HepG2 (cell line): ENCODE measurements around the gene TBC1D22A. TPM values are rescaled to one million over a fixed set of nuclear protein-coding genes. Genes with fewer than 3 reads are reported as not detected.

Experiments
- AGO2 ChIP-seq: fragments of 200-400 bp; formaldehyde crosslinking; optimal IDR thresholded peaks from 2 replicates; pipeline ENCODE3; 2017; ENCODE audit warnings: mild to moderate bottlenecking, low read depth, low read length, moderate library complexity
- BCL3 ChIP-seq: sonication (generic); formaldehyde crosslinking; IDR thresholded peaks from 2 replicates; pipeline ENCODE4 v1.5.1; 2020; ENCODE audit warnings: mild to moderate bottlenecking, missing genetic modification reagents, moderate library complexity
- BCLAF1 ChIP-seq: fragments of 450-650 bp; IDR thresholded peaks from 2 replicates; pipeline ENCODE4 v1.6.1; 2017; ENCODE audit warnings: mild to moderate bottlenecking
- DDIT3 ChIP-seq: sonication (generic); formaldehyde crosslinking; IDR thresholded peaks from 2 replicates; pipeline ENCODE4 v1.4.0; 2020; ENCODE audit warnings: mild to moderate bottlenecking, missing genetic modification reagents
- FLYWCH1 ChIP-seq: sonication (generic); formaldehyde crosslinking; IDR thresholded peaks from 2 replicates; pipeline ENCODE4 v1.8.1; 2023; ENCODE audit warnings: mild to moderate bottlenecking, missing genetic modification reagents
- FUBP1 ChIP-seq: sonication (generic); formaldehyde crosslinking; IDR thresholded peaks from 2 replicates; pipeline ENCODE4 v1.5.1; 2020; ENCODE audit warnings: missing genetic modification reagents, mild to moderate bottlenecking, borderline replicate concordance
- KAT8 ChIP-seq: IDR thresholded peaks from 2 replicates; pipeline ENCODE4 v1.6.1; 2016; ENCODE audit warnings: missing genetic modification reagents, missing compliant biosample characterization
- MED8 ChIP-seq: sonication (generic); formaldehyde crosslinking; IDR thresholded peaks from 2 replicates; pipeline ENCODE4 v1.8.1; 2023; ENCODE audit warnings: mild to moderate bottlenecking, missing genetic modification reagents; ENCODE audit not compliant: insufficient replicate concordance
- MZF1 ChIP-seq: sonication (generic); formaldehyde crosslinking; IDR thresholded peaks from 2 replicates; pipeline ENCODE4 v1.8.1; 2023; ENCODE audit warnings: mild to moderate bottlenecking, missing genetic modification reagents, borderline replicate concordance
- NCOR1 ChIP-seq: fragments of 200-600 bp; sonication (generic); IDR thresholded peaks from 2 replicates; pipeline ENCODE4 v1.7.0; 2017; ENCODE audit warnings: antibody characterized with exemption, low read length, borderline replicate concordance
- PPARG ChIP-seq: conservative IDR thresholded peaks from 2 replicates; pipeline ENCODE4 v1.6.1; 2016; ENCODE audit warnings: missing biosample characterization, missing genetic modification reagents
- SAP130 ChIP-seq: IDR thresholded peaks from 2 replicates; pipeline ENCODE4 v1.6.1; 2016; ENCODE audit warnings: low read depth
- SNAI1 ChIP-seq: sonication (generic); formaldehyde crosslinking; IDR thresholded peaks from 2 replicates; pipeline ENCODE4 v1.5.0; 2020; ENCODE audit warnings: mild to moderate bottlenecking, missing genetic modification reagents, borderline replicate concordance
- SP5 ChIP-seq: IDR thresholded peaks from 2 replicates; pipeline ENCODE4 v1.6.1; 2016; ENCODE audit warnings: low read depth, borderline replicate concordance
- TFE3 ChIP-seq: IDR thresholded peaks from 2 replicates; pipeline ENCODE4 v1.6.1; 2016
- ZNF136 ChIP-seq: sonication (generic); formaldehyde crosslinking; IDR thresholded peaks from 2 replicates; pipeline ENCODE4 v1.8.1; 2022; ENCODE audit warnings: low read depth, mild to moderate bottlenecking, moderate library complexity, missing genetic modification reagents
- ZNF235 ChIP-seq: sonication (generic); formaldehyde crosslinking; IDR thresholded peaks from 2 replicates; pipeline ENCODE4 v1.8.1; 2023; ENCODE audit warnings: mild to moderate bottlenecking, missing genetic modification reagents, borderline replicate concordance
- ZNF280B ChIP-seq: sonication (generic); formaldehyde crosslinking; IDR thresholded peaks from 2 replicates; pipeline ENCODE4 v1.5.0; 2020; ENCODE audit warnings: missing genetic modification reagents, mild to moderate bottlenecking, borderline replicate concordance
- ZNF331 ChIP-seq: sonication (generic); formaldehyde crosslinking; IDR thresholded peaks from 2 replicates; pipeline ENCODE4 v1.4.0; 2020; ENCODE audit warnings: missing genetic modification reagents
- ZNF589 ChIP-seq: sonication (generic); formaldehyde crosslinking; conservative IDR thresholded peaks from 2 replicates; pipeline ENCODE4 v1.8.0; 2022; ENCODE audit warnings: mild to moderate bottlenecking, moderate library complexity, missing genetic modification reagents
- ZNF776 ChIP-seq: sonication (generic); formaldehyde crosslinking; IDR thresholded peaks from 2 replicates; pipeline ENCODE4 v1.4.0; 2020; ENCODE audit warnings: mild to moderate bottlenecking, missing genetic modification reagents
- polyA plus RNA-seq, 8 experiments: library from polyadenylated mRNA; depleted of rRNA in 3 of 8; stranded (reverse) in 7 of 8; unstranded in 1 of 8; fragments of >200 nt; fragmentation: Illumina TruSeq in 4 of 8; extraction: Trizol in 4 of 8; gene quantifications; 2 replicates each; pipeline versions ENCODE4 v1.2.1 to v1.2.3, GENCODE V29; 2011 to 2016; ENCODE audit warnings: low read depth in 4 of 8, missing spikeins in 1 of 8, mixed read lengths in 1 of 8; ENCODE audit not compliant: insufficient read depth in 1 of 8
- total RNA-seq, 5 experiments: library from RNA; depleted of rRNA; stranded (reverse); fragments of >200 nt; fragmentation: Illumina TruSeq; extraction: Trizol; gene quantifications; 2 replicates each; pipeline ENCODE4 v1.2.3, GENCODE V29; 2016; ENCODE audit warnings: low read depth in 1 of 5

TBC1D22A gene
- total and polyA plus RNA-seq, 2 of the 13 experiments (the other 11 are each of a cell fraction or from before 2014, with no cell fraction given), result 17.3 to 18.0 TPM

GRCh38 chr22:46936378-46936903 is 174.0 kb downstream of the TBC1D22A start (continued):
- TF ChIP-seq ZNF136 (CRISPR knock-in tag), result no peak
- TF ChIP-seq ZNF589 (CRISPR knock-in tag), result no peak
- TF ChIP-seq MED8, result no peak
- TF ChIP-seq ZNF280B (CRISPR knock-in tag), result no peak
- TF ChIP-seq AGO2, result peak; percentile 69
- TF ChIP-seq BCL3 (CRISPR knock-in tag), result no peak
- TF ChIP-seq SAP130, result no peak
- no peak for TF ChIP-seq NCOR1
- TF ChIP-seq TFE3 (CRISPR knock-in tag), result no peak
- TF ChIP-seq FUBP1, result no peak
- TF ChIP-seq ZNF331, result no peak
- no peak for TF ChIP-seq FLYWCH1 (CRISPR knock-in tag)
- no peak for TF ChIP-seq KAT8
- no peak for TF ChIP-seq BCLAF1
- TF ChIP-seq ZNF235 (CRISPR knock-in tag), result 0 out of 2 replicates have a peak, but pooled peaks have one; percentile 30
- no peak for TF ChIP-seq PPARG (CRISPR knock-in tag)
- no peak for TF ChIP-seq SNAI1 (CRISPR knock-in tag)
- TF ChIP-seq ZNF776 (CRISPR knock-in tag), result no peak
- TF ChIP-seq DDIT3 (CRISPR knock-in tag), result no peak
- TF ChIP-seq MZF1, result no peak
- TF ChIP-seq SP5, result no peak
